ENCODE results near the gene ENTHD1. TPM values are rescaled to one million over a fixed set of nuclear protein-coding genes. Genes with fewer than 3 reads are reported as not detected.

ENTHD1 gene
- total and polyA plus RNA-seq, 2 of the 4 experiments (the other 2 are of a cell fraction) = not detected

DNA sequence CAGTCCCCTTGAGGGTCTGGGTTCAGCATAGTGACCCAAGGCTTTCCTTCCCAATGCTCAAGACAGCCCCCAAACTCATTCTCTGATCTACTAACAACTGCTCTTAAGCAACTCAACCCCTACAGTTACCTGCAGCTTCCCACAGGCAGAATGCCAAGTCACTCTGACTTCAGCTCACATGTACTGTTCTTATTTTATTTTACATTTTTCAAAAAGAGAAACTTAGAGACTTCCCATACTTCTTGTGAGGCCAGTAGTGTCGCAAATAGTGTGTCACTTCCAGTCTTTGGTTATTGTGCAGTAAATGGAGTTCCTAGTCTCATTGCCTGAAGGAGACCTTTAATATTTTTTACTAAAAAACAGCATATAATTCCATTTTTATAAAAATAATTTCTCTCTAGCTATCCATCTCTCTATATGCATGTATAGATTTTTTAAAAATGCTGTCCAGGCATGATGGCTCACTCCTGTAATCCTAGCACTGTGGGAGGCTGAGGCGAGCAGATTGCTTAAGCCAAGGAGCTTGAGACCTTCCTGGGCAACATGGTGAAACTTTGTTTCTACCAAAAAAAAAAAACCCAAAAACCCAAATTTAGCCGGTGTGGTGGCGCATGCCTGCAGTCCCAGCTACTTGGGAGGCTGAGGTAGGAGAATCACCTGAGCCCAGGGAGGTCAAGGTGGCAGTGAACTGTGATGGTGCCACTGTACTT, 41.8 kb downstream of the ENTHD1 start:
- dilution Hi-C loops (cut with HindIII; ENCODE audit: low sequenced_read_pairs, unreplicated experiment) = no loop called here
- Histone ChIP-seq H4K8ac (ENCODE audit: low read depth in 2 of 2, low read length in 2 of 2) (no peak overlapping the region), H3K9me1 (ENCODE audit: insufficient read depth, low read length) (no peaks in the 10 kb centered on the region), H3K27me3 (ENCODE audit: control insufficient read depth, insufficient read depth, low read length) (peaks cover 18% of the 10 kb centered on the region), H3K4me1 (ENCODE audit: control insufficient read depth, insufficient read depth, low read length) (no peaks in the 10 kb centered on the region), H2BK20ac (ENCODE audit: low read depth, low read length) (no peak overlapping the region), H3K23ac (ENCODE audit: low read depth, low read length) (no peak overlapping the region), H3K9ac (ENCODE audit: low read depth, low read length) (no peak overlapping the region), H4K5ac (ENCODE audit: low read depth, low read length) (no peak overlapping the region), H3K4me2 (ENCODE audit: low read depth, low read length) (no peak overlapping the region), H3K4ac (ENCODE audit: low read depth, low read length) (no peak overlapping the region), H3K14ac (replicated peaks; ENCODE audit: low read depth, low read length) (no peak overlapping the region), H2BK5ac (ENCODE audit: low read depth, low read length, poor library complexity, severe bottlenecking) (no peak overlapping the region), H2AK9ac (replicated peaks; ENCODE audit: low read depth, low read length, poor library complexity) (no peak overlapping the region), H2BK15ac (ENCODE audit: low read depth, low read length) (no peak overlapping the region), H3K36me3 (ENCODE audit: control insufficient read depth, insufficient read depth, low read length) (no peaks in the 10 kb centered on the region), H2AFZ (replicated peaks; ENCODE audit: low read length, poor library complexity) (no peak overlapping the region), H2BK120ac (ENCODE audit: low read depth, low read length) (no peak overlapping the region), H3K56ac (ENCODE audit: extremely low read depth, insufficient read depth, low read length) (no peak overlapping the region), H3K4me3 (ENCODE audit: insufficient read depth, low read depth, low read length) (no peak overlapping the region), H3K79me1 (ENCODE audit: low read depth in 1 of 2, low read length in 2 of 2) (no peaks in the 10 kb centered on the region), H4K91ac (ENCODE audit: insufficient read depth, low read depth, low read length) (no peak overlapping the region), H3K27ac (ENCODE audit: insufficient read depth, low read length) (no peak overlapping the region), H4K20me1 (ENCODE audit: insufficient read depth, low read length) (no peaks in the 10 kb centered on the region), H2AK5ac (ENCODE audit: low read depth, low read length) (no peak overlapping the region), H3K9me3 (ENCODE audit: control insufficient read depth, insufficient read depth, low read length) (no peaks in the 10 kb centered on the region), H3K18ac (ENCODE audit: low read depth, low read length) (no peak overlapping the region)
- intact Hi-C loops (cut with micrococcal nuclease) = no loop called here
- no peak for DNase-seq
- ChIA-PET CTCF (interaction anchor here (0.6 kb wide), 2 partner anchors 150 to 180 kb away, joined by 3 read pairs; no protein-coding TSS in a partner anchor), POLR2A (ENCODE audit: unreplicated experiment) (no interaction called here)
- ATAC-seq (ENCODE audit: low read depth) = no peak
- BruUV-seq (replicated peaks) = no TSS peak
- WGBS, 2 experiments (ENCODE audit: extremely low coverage in 2 of 2, insufficient read length in 1 of 2) = no CpG with 5 or more reads among the region's 4 CpGs
- in situ Hi-C loops (cut with MboI; ENCODE audit: low sequenced_read_pairs) = no loop called here
- TF ChIP-seq CEBPB (IDR thresholded peaks at IDR 0.05; ENCODE audit: low read depth, low read length) (no peak), POLR2A (IDR thresholded peaks at IDR 0.05; ENCODE audit: low read depth, low read length) (no peak), CHD1 (IDR thresholded peaks at IDR 0.05; ENCODE audit: low read depth, low read length) (no peak), NFE2L2 (IDR thresholded peaks at IDR 0.05; ENCODE audit: low read depth, low read length) (no peak), MXI1 (IDR thresholded peaks at IDR 0.05; ENCODE audit: borderline replicate concordance, low read depth, low read length) (no peak), FOS (IDR thresholded peaks at IDR 0.05; ENCODE audit: low read depth, low read length) (no peak), RCOR1 (IDR thresholded peaks at IDR 0.05; ENCODE audit: insufficient replicate concordance, low read length) (no peak), MAFK (IDR thresholded peaks at IDR 0.05; ENCODE audit: low read depth, low read length) (no peak), MAZ (IDR thresholded peaks at IDR 0.05; ENCODE audit: borderline replicate concordance, low read depth, low read length) (no peak), RFX5 (IDR thresholded peaks at IDR 0.05; ENCODE audit: low read depth, low read length) (no peak), USF2 (IDR thresholded peaks at IDR 0.05; ENCODE audit: low read depth, low read length) (no peak), SMC3 (IDR thresholded peaks at IDR 0.05; ENCODE audit: low read depth, low read length) (no peak), BHLHE40 (IDR thresholded peaks at IDR 0.05; ENCODE audit: low read depth, low read length) (no peak), RAD21 (IDR thresholded peaks at IDR 0.05; ENCODE audit: low read length) (no peak)
- TF ChIP-seq, protein P1, sequence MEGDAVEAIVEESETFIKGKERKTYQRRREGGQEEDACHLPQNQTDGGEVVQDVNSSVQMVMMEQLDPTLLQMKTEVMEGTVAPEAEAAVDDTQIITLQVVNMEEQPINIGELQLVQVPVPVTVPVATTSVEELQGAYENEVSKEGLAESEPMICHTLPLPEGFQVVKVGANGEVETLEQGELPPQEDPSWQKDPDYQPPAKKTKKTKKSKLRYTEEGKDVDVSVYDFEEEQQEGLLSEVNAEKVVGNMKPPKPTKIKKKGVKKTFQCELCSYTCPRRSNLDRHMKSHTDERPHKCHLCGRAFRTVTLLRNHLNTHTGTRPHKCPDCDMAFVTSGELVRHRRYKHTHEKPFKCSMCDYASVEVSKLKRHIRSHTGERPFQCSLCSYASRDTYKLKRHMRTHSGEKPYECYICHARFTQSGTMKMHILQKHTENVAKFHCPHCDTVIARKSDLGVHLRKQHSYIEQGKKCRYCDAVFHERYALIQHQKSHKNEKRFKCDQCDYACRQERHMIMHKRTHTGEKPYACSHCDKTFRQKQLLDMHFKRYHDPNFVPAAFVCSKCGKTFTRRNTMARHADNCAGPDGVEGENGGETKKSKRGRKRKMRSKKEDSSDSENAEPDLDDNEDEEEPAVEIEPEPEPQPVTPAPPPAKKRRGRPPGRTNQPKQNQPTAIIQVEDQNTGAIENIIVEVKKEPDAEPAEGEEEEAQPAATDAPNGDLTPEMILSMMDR (conservative IDR thresholded peaks at IDR 0.05; ENCODE audit: low read depth, low read length) = no peak
- TF ChIP-seq, protein P2, sequence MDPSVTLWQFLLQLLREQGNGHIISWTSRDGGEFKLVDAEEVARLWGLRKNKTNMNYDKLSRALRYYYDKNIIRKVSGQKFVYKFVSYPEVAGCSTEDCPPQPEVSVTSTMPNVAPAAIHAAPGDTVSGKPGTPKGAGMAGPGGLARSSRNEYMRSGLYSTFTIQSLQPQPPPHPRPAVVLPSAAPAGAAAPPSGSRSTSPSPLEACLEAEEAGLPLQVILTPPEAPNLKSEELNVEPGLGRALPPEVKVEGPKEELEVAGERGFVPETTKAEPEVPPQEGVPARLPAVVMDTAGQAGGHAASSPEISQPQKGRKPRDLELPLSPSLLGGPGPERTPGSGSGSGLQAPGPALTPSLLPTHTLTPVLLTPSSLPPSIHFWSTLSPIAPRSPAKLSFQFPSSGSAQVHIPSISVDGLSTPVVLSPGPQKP (IDR thresholded peaks at IDR 0.05; ENCODE audit: borderline replicate concordance, low read depth, low read length) = no peak
